Right atrium auricular region (tissue), 2 donors: ENCODE data around the gene BTN3A1. TPM values are rescaled to one million over a fixed set of nuclear protein-coding genes. Genes with fewer than 3 reads are reported as not detected.
"Not testable (repeated sequence)": the region's sequence is repeated elsewhere in the genome, so short reads cannot be mapped to it uniquely, and the experiment has no call there.

ENCODE experiments used
- DNase-seq: peaks from one replicate; pipeline ENCODE4 v3.0.0-alpha.2; 2019; ENCODE audit warnings: low spot score
- H3K27ac ChIP-seq, 2 donors: fragments of 200-600 bp; sonication (generic); 1 replicate in 1 of 2; 2 replicates in 1 of 2; pipeline ENCODE4 v1.5.1; 2016 to 2019
- H3K27me3 ChIP-seq, 2 donors: fragments of 200-600 bp; sonication (generic); one replicate each; pipeline versions ENCODE4 v1.5.1 to v1.6.0; 2017 to 2019
- H3K36me3 ChIP-seq: fragments of 200-600 bp; sonication (generic); one replicate; pipeline ENCODE4 v1.5.1; 2016
- H3K4me1 ChIP-seq, 2 donors: fragments of 200-600 bp; sonication (generic); one replicate each; pipeline versions ENCODE4 v1.5.1 to v1.6.0; 2017 to 2019
- H3K4me3 ChIP-seq, 2 donors: fragments of 200-600 bp; sonication (generic); 1 replicate in 1 of 2; 2 replicates in 1 of 2; pipeline ENCODE4 v1.5.1; 2017 to 2019; ENCODE audit warnings: mild to moderate bottlenecking in 1 of 2, moderate library complexity in 1 of 2
- H3K9me3 ChIP-seq, 2 donors: fragments of 200-600 bp; sonication (generic); one replicate each; pipeline ENCODE4 v1.5.1; 2019
- CTCF ChIP-seq, 2 donors: fragments of 200-600 bp; sonication (generic); IDR thresholded peaks; one replicate each; pipeline ENCODE4 v1.5.1; 2019; ENCODE audit warnings: antibody characterized with exemption in 2 of 2
- total RNA-seq, 2 donors: library from RNA; depleted of rRNA; stranded (reverse); fragments of >200 nt; gene quantifications; one replicate each; pipeline ENCODE4 v1.1.0, GENCODE V29; 2016

The BTN3A1 gene
- total RNA-seq, 2 donors from 2014 or later: 3.6 to 6.6 TPM

- Histone ChIP-seq H3K27me3 (no peaks in the 10 kb centered on the region), H3K4me1 (peaks cover 0 to 41% of the 10 kb centered on the region in 2 donors), H3K9me3 (no peaks in the 10 kb centered on the region), H3K27ac (no peak overlapping the region), H3K36me3 (peaks cover 39% of the 10 kb centered on the region), H3K4me3 (peak overlapping the region in 1 of 2 donors; percentile 73)
- no peak for DNase-seq
- no peak for TF ChIP-seq CTCF (IDR thresholded peaks at IDR 0.05)
These were observed 57.1 kb downstream of the BTN3A1 start for GRCh38 chr6:26459023-26459810.

DNA sequence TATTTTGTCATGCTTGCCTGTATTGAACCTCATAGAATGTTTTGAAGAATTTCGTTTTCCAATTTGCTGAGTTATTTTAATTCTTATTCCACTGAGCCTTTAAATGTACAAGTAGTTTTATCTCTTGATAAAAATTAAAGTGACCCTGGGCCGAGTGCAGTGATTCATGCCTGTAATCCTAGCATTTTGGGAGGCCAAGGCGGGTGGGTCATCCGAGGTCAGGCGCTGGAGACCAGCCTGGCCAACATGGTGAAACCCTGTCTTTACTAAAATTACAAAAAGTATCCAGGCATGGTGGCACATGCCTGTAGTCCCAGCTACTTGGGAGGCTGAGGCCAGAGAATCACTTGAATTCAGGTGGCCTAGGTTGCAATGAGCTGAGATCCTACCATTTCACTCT, 59.3 kb downstream of the BTN3A1 start:
- DNase-seq, H3K27ac ChIP-seq, H3K9me3 ChIP-seq, H3K4me3 ChIP-seq, H3K27me3 ChIP-seq: not testable (repeated sequence)
- peaks cover 0 to 41% of the 10 kb centered on the region in 2 donors for H3K4me1 ChIP-seq
- H3K36me3 ChIP-seq: peaks cover 60% of the 10 kb centered on the region

GRCh38 chr6:26464014-26464413, 61.9 kb downstream of the BTN3A1 start:
- Histone ChIP-seq H3K36me3 (peaks cover 87% of the 10 kb centered on the region), H3K4me3 (no peak overlapping the region), H3K4me1 (peaks cover 0 to 32% of the 10 kb centered on the region in 2 donors), H3K27ac (no peak overlapping the region), H3K9me3 (no peaks in the 10 kb centered on the region), H3K27me3 (no peaks in the 10 kb centered on the region)
- TF ChIP-seq CTCF (IDR thresholded peaks at IDR 0.05): no peak
- no peak for DNase-seq

- Histone ChIP-seq H3K27ac (no peak overlapping the region), H3K4me3 (no peak overlapping the region), H3K9me3 (no peaks in the 10 kb centered on the region), H3K4me1 (peaks cover 0 to 26% of the 10 kb centered on the region in 2 donors), H3K27me3 (no peaks in the 10 kb centered on the region), H3K36me3 (peaks cover 89% of the 10 kb centered on the region)
- no peak for DNase-seq
- TF ChIP-seq CTCF (IDR thresholded peaks at IDR 0.05): no peak
These were observed 62.5 kb downstream of the BTN3A1 start for GRCh38 chr6:26464416-26465131.

Other genes with a start within 250 kb of the BTN3A1 start
- 10 to 100 TPM in 1 of 2 donors, 1 to 10 TPM in 1; 6.5 to 12.9 TPM for gene BTN3A2, start 37.1 kb upstream of the BTN3A1 start, total RNA-seq
- 1 to 10 TPM; 2.6 to 4.4 TPM for gene BTN2A2, start 19.2 kb upstream of the BTN3A1 start, total RNA-seq
- 1 to 10 TPM; 5.6 to 8.7 TPM for gene BTN3A3, start 38.2 kb downstream of the BTN3A1 start, total RNA-seq
- gene BTN2A1, start 55.7 kb downstream of the BTN3A1 start, total RNA-seq: 10 to 100 TPM in 1 of 2 donors, 1 to 10 TPM in 1; 7.6 to 13.9 TPM
- not detected for gene BTN1A1, start 98.0 kb downstream of the BTN3A1 start, total RNA-seq
- gene HMGN4, start 136.1 kb downstream of the BTN3A1 start, total RNA-seq: 10 to 100 TPM; 36.1 to 52.5 TPM
- 1 to 10 TPM; 7.3 to 8.8 TPM for gene ABT1, start 194.7 kb downstream of the BTN3A1 start, total RNA-seq